Right cardiac atrium (tissue), 5 donors: Measurements from ENCODE around the gene GOLGA6C. TPM values are rescaled to one million over a fixed set of nuclear protein-coding genes. Genes with fewer than 3 reads are reported as not detected.
A peak's percentile ranks its signal among the peaks of the same experiment; 100 is the strongest.
"Not testable (repeated sequence)": the region's sequence is repeated elsewhere in the genome, so short reads cannot be mapped to it uniquely, and the experiment has no call there.

Experiments
- ATAC-seq, 2 donors: fragments of 200-7000 bp; cut with Tn5 transposase; one replicate each; pipeline versions ENCODE4 v1.8.0 to v1.9.1; 2020; ENCODE audit warnings: moderate library complexity in 2 of 2, mild to moderate bottlenecking in 1 of 2
- DNase-seq, 3 donors: peaks; one replicate each; pipeline ENCODE4 v3.0.0-alpha.2; 2020
- H3K27ac ChIP-seq: one replicate; pipeline ENCODE4 v1.5.1; 2013; ENCODE audit warnings: mild to moderate bottlenecking, low read length, control low read depth, moderate library complexity
- H3K27me3 ChIP-seq: one replicate; pipeline ENCODE4 v1.6.1; 2013; ENCODE audit not compliant: control insufficient read depth, insufficient read depth
- H3K4me1 ChIP-seq: one replicate; pipeline ENCODE4 v1.6.1; 2013; ENCODE audit warnings: low read length; ENCODE audit not compliant: control insufficient read depth, insufficient read depth
- H3K4me3 ChIP-seq: one replicate; pipeline ENCODE4 v1.5.1; 2013; ENCODE audit warnings: low read length, control low read depth
- H3K9me3 ChIP-seq: one replicate; pipeline ENCODE4 v1.6.1; 2013; ENCODE audit warnings: low read length; ENCODE audit not compliant: control insufficient read depth
- WGBS: extraction: QIAGEN DNeasy Blood & Tissue Kit; methylation state at CpG from one replicate; pipeline ENCODE4 v1.1.7; 2013; 5-methylcytosine and 5-hydroxymethylcytosine counted together
- intact Hi-C, 4 donors: fragments of 100-400 bp; cut with DNase I; formaldehyde crosslinking; loops; one replicate each; pipeline versions ENCODE4 v1.11.0 to v1.14.0; 2022 to 2023
- polyA plus RNA-seq: library from polyadenylated mRNA; stranded (reverse); fragments of 200-250 nt; gene quantifications from one replicate; pipeline ENCODE4 v1.2.3, GENCODE V29; 2013
- total RNA-seq, 4 donors: library from RNA; stranded (reverse); fragmentation: NEBNext Ultra II Directional; extraction: Animal tissue kit (Norgen Biotek cat#: 25700); gene quantifications; one replicate each; pipeline ENCODE4 v1.2.1, GENCODE V29; 2021
- donor health status: healthy with polysubstance abuse.
- donor health status: DM: no; HTN: yes; CAD: no.
- donor health status: DM: no; HTN: no; CAD: no.
- donor health status: DM: no; HTN: yes; CAD: no; lungs with severe emphysema.
- donor health status: DM: yes; HTN: yes; CAD: no.

The GOLGA6C gene
- total and polyA plus RNA-seq, 5 donors: not detected

- DNase-seq: no peak
- no peaks in the 10 kb centered on the region for H3K4me1 ChIP-seq
- no peak overlapping the region for H3K27ac ChIP-seq
- peak in 1 of 2 donors; percentile 4 for ATAC-seq
- WGBS: 91% methylated on average over 5 of the region's 5 CpGs
- intact Hi-C loops: no loop called here
- H3K4me3 ChIP-seq: no peak overlapping the region
- H3K27me3 ChIP-seq: no peaks in the 10 kb centered on the region
- H3K9me3 ChIP-seq: no peaks in the 10 kb centered on the region
These were observed 42.8 kb upstream of the GOLGA6C start for GRCh38 chr15:75215107-75216004.

- DNase-seq (peak in 1 of 3 donors; percentile 16), ATAC-seq (no peak)
- Histone ChIP-seq H3K4me3 (no peak overlapping the region), H3K4me1 (no peaks in the 10 kb centered on the region), H3K27me3 (no peaks in the 10 kb centered on the region), H3K27ac (no peak overlapping the region), H3K9me3 (no peaks in the 10 kb centered on the region)
- intact Hi-C loops: no loop called here
- 78% methylated on average over 6 of the region's 6 CpGs for WGBS
These were observed 41.1 kb upstream of the GOLGA6C start for GRCh38 chr15:75217012-75217411.

- H3K27me3 ChIP-seq, H3K9me3 ChIP-seq, intact Hi-C loops, H3K27ac ChIP-seq, H3K4me3 ChIP-seq, H3K4me1 ChIP-seq, ATAC-seq: not testable (repeated sequence)
- WGBS: 89% methylated on average over 3 of the region's 3 CpGs
- DNase-seq: peak in 1 of 3 donors; percentile 6
These were observed 40.6 kb upstream of the GOLGA6C start for GRCh38 chr15:75217574-75217973.

DNA sequence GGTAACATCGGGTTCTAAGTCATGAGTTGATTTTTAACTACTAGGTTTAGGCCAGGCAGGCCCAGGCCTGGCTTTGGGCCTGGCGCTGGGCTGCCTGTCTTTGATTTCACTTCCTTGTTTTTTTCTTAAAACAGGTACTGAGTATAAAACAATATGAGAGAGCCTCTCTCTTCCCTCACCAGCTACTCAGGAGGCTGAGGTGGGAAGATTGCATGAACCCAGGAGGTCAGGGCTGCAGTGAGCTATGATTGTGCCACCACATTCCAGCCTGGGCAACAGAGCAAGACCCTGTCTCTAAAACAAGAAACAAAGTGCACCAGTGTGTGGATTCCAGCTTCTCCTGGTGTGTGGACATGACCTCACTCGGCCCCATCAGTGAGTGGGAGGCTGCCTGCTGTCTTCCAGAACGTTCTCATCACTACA, 38.6 kb upstream of the GOLGA6C start:
- H3K9me3 ChIP-seq, intact Hi-C loops, ATAC-seq, H3K4me3 ChIP-seq, H3K27me3 ChIP-seq, H3K4me1 ChIP-seq, H3K27ac ChIP-seq: not testable (repeated sequence)
- peak in 2 of 3 donors; percentile 5 to 17 for DNase-seq
- 70% methylated on average over 4 of the region's 4 CpGs for WGBS

GRCh38 chr15:75223688-75224087, 34.4 kb upstream of the GOLGA6C start:
- H3K4me3 ChIP-seq: no peak overlapping the region
- no peaks in the 10 kb centered on the region for H3K4me1 ChIP-seq
- DNase-seq: no peak
- 88% methylated on average over 6 of the region's 6 CpGs for WGBS
- no peak overlapping the region for H3K27ac ChIP-seq
- H3K9me3 ChIP-seq: no peaks in the 10 kb centered on the region
- intact Hi-C loops: no loop called here
- no peaks in the 10 kb centered on the region for H3K27me3 ChIP-seq
- no peak for ATAC-seq

DNA sequence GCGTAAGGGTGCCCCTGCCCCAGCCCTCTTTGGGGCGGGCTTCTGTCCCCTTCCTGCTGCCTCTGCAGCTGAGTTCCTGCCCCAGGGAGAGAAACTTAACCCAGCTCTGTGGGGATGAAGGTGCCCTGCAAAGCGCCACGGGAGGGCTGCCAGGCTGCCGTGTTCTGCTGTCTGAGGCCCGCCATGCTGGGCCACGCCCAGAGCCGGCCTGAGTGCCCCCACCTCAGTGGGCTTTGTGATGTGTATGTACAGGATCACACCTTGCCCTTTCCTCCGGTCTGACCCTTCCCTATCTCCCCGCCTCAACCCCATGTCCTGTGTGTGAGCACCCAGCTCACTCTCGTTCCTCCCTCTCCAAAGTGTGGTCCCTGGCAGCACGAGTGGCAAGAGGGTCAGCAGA, 33.9 kb upstream of the GOLGA6C start:
- Histone ChIP-seq H3K4me3 (no peak overlapping the region), H3K9me3 (no peaks in the 10 kb centered on the region), H3K27ac (no peak overlapping the region), H3K4me1 (no peaks in the 10 kb centered on the region), H3K27me3 (no peaks in the 10 kb centered on the region)
- ATAC-seq (no peak), DNase-seq (no peak)
- WGBS: 81% methylated on average over 12 of the region's 12 CpGs
- intact Hi-C loops: no loop called here

DNA sequence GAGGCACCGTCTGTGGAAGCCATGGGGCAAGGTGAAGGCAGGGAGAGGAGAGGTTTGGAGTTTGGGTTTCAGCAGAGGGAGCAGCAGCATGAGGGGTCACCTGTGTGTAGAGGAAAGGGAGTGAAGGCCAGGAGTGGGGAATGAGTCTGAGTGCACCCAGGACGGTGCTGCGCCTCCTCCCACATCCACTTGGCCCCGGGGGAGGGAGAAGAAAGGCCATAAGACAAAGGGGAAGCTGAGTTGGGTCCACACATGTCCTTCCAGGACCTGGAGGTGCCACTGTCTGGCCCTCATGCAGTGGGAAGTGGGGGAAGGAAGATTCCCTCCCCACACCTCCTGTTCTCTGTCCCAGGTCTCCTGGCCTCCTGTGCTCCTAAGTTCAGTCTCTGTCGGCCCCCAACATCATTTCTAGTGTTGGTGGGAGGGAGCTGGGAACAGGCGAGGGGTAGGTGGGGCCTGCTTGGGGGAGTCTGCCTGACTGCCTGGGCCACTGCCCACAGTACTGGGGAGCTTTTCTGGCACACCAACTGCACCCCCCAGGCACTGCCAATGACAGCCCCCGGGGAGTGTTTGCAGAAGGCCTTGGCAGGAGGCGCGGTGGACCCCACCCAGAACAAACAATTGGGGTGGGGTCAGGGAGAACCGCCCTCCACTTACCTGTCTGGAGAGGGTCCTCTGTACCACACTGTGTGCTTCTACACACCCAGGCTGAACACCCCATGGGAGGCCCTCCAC, 32.9 kb upstream of the GOLGA6C start:
- H3K4me3 ChIP-seq, H3K9me3 ChIP-seq, H3K27ac ChIP-seq, H3K4me1 ChIP-seq, intact Hi-C loops, H3K27me3 ChIP-seq: not testable (repeated sequence)
- peak in 1 of 3 donors; percentile 39 for DNase-seq
- 79% methylated on average over 10 of the region's 10 CpGs for WGBS
- peak; percentile 4 to 9 for ATAC-seq

- DNase-seq: peak in 1 of 3 donors; percentile 44
- intact Hi-C loops: no loop called here
- WGBS: 93% methylated on average over 16 of the region's 16 CpGs
- no peak overlapping the region for H3K4me3 ChIP-seq
- no peaks in the 10 kb centered on the region for H3K4me1 ChIP-seq
- no peaks in the 10 kb centered on the region for H3K9me3 ChIP-seq
- ATAC-seq: no peak
- no peak overlapping the region for H3K27ac ChIP-seq
- H3K27me3 ChIP-seq: no peaks in the 10 kb centered on the region
These were observed 32.0 kb upstream of the GOLGA6C start for GRCh38 chr15:75225951-75226732.

- H3K27ac ChIP-seq, intact Hi-C loops, H3K27me3 ChIP-seq, H3K4me3 ChIP-seq, H3K4me1 ChIP-seq, H3K9me3 ChIP-seq, ATAC-seq: not testable (repeated sequence)
- WGBS: 43% methylated on average over 7 of the region's 7 CpGs
- peak in 1 of 3 donors; percentile 31 for DNase-seq
These were observed 31.0 kb upstream of the GOLGA6C start for GRCh38 chr15:75227112-75227511.

DNA sequence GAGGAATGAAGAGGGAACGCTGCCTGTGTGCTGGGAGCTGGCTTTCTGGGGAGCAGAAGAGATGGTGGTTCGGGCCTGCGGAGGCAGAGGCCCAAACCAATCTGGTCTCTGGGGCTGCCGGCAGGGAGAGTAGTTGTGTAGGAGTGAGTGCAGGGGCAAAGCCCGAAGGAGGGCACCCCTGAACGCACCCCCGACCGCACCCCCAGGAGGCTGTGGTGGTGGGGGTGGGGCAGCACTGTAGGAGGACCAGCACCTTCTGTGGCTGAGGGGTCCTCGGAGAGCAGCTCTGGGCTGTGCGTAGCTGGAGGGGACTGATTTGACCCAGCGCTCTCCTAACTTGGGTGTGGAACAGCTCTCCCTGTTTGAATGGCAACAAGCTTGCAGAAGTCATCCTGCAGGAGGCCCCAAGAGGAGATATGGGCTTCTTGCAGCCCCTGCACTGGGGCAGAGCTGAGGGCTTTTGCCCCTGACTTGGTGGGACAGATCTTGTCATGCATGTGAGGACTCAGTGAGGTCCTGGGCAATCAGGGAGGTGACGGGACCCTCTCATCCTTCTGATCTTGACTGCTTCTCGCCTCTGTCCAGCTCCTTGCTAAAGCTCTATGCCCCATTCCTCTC, 30.4 kb upstream of the GOLGA6C start:
- H3K4me1 ChIP-seq: no peaks in the 10 kb centered on the region
- intact Hi-C loops: no loop called here
- WGBS: 86% methylated on average over 12 of the region's 13 CpGs
- DNase-seq (peak in 1 of 3 donors; percentile 30), ATAC-seq (no peak)
- no peak overlapping the region for H3K27ac ChIP-seq
- H3K4me3 ChIP-seq: no peak overlapping the region
- no peaks in the 10 kb centered on the region for H3K27me3 ChIP-seq
- H3K9me3 ChIP-seq: no peaks in the 10 kb centered on the region
